SK-N-SH treated with all-trans-retinoic acid at 6 μM for 48 hours (cell line): Measurements from ENCODE around the gene C11orf21.

Experiments
- ATAC-seq: fragments of 200-7000 bp; cut with Tn5 transposase; 3 replicates; pipeline ENCODE4 v1.9.1; 2020; ENCODE audit warnings: mild to moderate bottlenecking, moderate library complexity
- BACH2 ChIP-seq: fragments of 250-450 bp; sonication (Bioruptor Pico); IDR thresholded peaks from 2 replicates; pipeline ENCODE4 v1.9.0; 2021; ENCODE audit warnings: mild to moderate bottlenecking, borderline replicate concordance
- CREB5 ChIP-seq: fragments of 250-450 bp; sonication (Bioruptor Pico); IDR thresholded peaks from 2 replicates; pipeline ENCODE4 v1.5.1; 2020; ENCODE audit warnings: low read depth, mild to moderate bottlenecking, moderate library complexity
- CSDC2 ChIP-seq: fragments of 250-450 bp; sonication (Bioruptor Pico); IDR thresholded peaks from 2 replicates; pipeline ENCODE4 v1.5.0; 2020; ENCODE audit warnings: mild to moderate bottlenecking, moderate library complexity
- CSRNP3 ChIP-seq: fragments of 250-450 bp; sonication (Bioruptor Pico); IDR thresholded peaks from 2 replicates; pipeline ENCODE4 v1.5.1; 2021; ENCODE audit warnings: mild to moderate bottlenecking, moderate library complexity
- ESRRG ChIP-seq: fragments of 250-450 bp; sonication (Bioruptor Pico); IDR thresholded peaks from 2 replicates; pipeline ENCODE4 v1.6.1; 2021; ENCODE audit warnings: mild to moderate bottlenecking
- GLIS3 ChIP-seq: fragments of 250-450 bp; sonication (Bioruptor Pico); IDR thresholded peaks from 2 replicates; pipeline ENCODE4 v1.5.0; 2020; ENCODE audit warnings: mild to moderate bottlenecking, moderate library complexity
- ISL1 ChIP-seq: fragments of 250-450 bp; sonication (Bioruptor Pico); IDR thresholded peaks from 2 replicates; pipeline ENCODE4 v2.1.2; 2022; ENCODE audit warnings: mild to moderate bottlenecking, moderate library complexity
- OSR1 ChIP-seq: fragments of 250-450 bp; sonication (Bioruptor Pico); IDR thresholded peaks from 2 replicates; pipeline ENCODE4 v1.8.0; 2022; ENCODE audit warnings: moderate library complexity, mild to moderate bottlenecking, inconsistent platforms
- POU6F1 ChIP-seq: fragments of 250-450 bp; sonication (Bioruptor Pico); IDR thresholded peaks from 2 replicates; pipeline ENCODE4 v1.8.0; 2021; ENCODE audit warnings: low read depth, mild to moderate bottlenecking, moderate library complexity, borderline replicate concordance
- PPARA ChIP-seq: fragments of 250-450 bp; sonication (Bioruptor Pico); IDR thresholded peaks from 2 replicates; pipeline ENCODE4 v1.5.0; 2020; ENCODE audit warnings: mild to moderate bottlenecking, borderline replicate concordance
- RARB ChIP-seq: fragments of 250-450 bp; sonication (Bioruptor Pico); IDR thresholded peaks from 2 replicates; pipeline ENCODE4 v1.8.0; 2021; ENCODE audit warnings: mild to moderate bottlenecking, moderate library complexity
- SNAI2 ChIP-seq: fragments of 250-450 bp; sonication (Bioruptor Pico); IDR thresholded peaks from 2 replicates; pipeline ENCODE4 v1.5.0; 2020; ENCODE audit warnings: mild to moderate bottlenecking, moderate library complexity
- TCF4 ChIP-seq: fragments of 250-450 bp; sonication (Bioruptor Pico); IDR thresholded peaks from 2 replicates; pipeline ENCODE4 v1.8.0; 2021; ENCODE audit warnings: mild to moderate bottlenecking, moderate library complexity, borderline replicate concordance
- TOX ChIP-seq: fragments of 250-450 bp; sonication (Bioruptor Pico); IDR thresholded peaks from 2 replicates; pipeline ENCODE4 v1.8.0; 2021; ENCODE audit warnings: mild to moderate bottlenecking, moderate library complexity, borderline replicate concordance
- TSHZ2 ChIP-seq: fragments of 250-450 bp; sonication (Bioruptor Pico); IDR thresholded peaks from 2 replicates; pipeline ENCODE4 v1.5.0; 2020; ENCODE audit warnings: mild to moderate bottlenecking, moderate library complexity
- ZC3H10 ChIP-seq: fragments of 250-450 bp; sonication (Bioruptor Pico); IDR thresholded peaks from 2 replicates; pipeline ENCODE4 v1.5.1; 2021; ENCODE audit warnings: mild to moderate bottlenecking, moderate library complexity
- ZFP3 ChIP-seq: fragments of 250-450 bp; sonication (Bioruptor Pico); IDR thresholded peaks from 2 replicates; pipeline ENCODE4 v1.5.0; 2020; ENCODE audit warnings: mild to moderate bottlenecking, moderate library complexity
- ZFP30 ChIP-seq: fragments of 450-650 bp; formaldehyde crosslinking; IDR thresholded peaks from 2 replicates; pipeline ENCODE4 v1.5.0; 2022; ENCODE audit warnings: mild to moderate bottlenecking, moderate library complexity
- ZNF565 ChIP-seq: fragments of 450-650 bp; formaldehyde crosslinking; conservative IDR thresholded peaks from 2 replicates; pipeline ENCODE4 v1.5.0; 2020; ENCODE audit warnings: low read depth, mild to moderate bottlenecking, moderate library complexity
- ZNF70 ChIP-seq: fragments of 450-650 bp; formaldehyde crosslinking; IDR thresholded peaks from 2 replicates; pipeline ENCODE4 v1.5.0; 2020; ENCODE audit warnings: mild to moderate bottlenecking, moderate library complexity
- ZNF8 ChIP-seq: fragments of 450-650 bp; formaldehyde crosslinking; IDR thresholded peaks from 2 replicates; pipeline ENCODE4 v1.5.0; 2020; ENCODE audit warnings: mild to moderate bottlenecking, moderate library complexity

The C11orf21 gene

GRCh38 chr11:2271327-2272227 is 30.1 kb downstream of the C11orf21 start:
- TF ChIP-seq GLIS3 = no peak
- no peak for TF ChIP-seq ZNF8 (CRISPR knock-in tag)
- no peak for TF ChIP-seq TOX (CRISPR knock-in tag)
- no peak for TF ChIP-seq CSRNP3
- TF ChIP-seq RARB = no peak
- no peak for TF ChIP-seq ISL1 (CRISPR knock-in tag)
- TF ChIP-seq OSR1 (CRISPR knock-in tag) = no peak
- TF ChIP-seq ZFP3 (CRISPR knock-in tag) = no peak
- no peak for TF ChIP-seq TCF4 (CRISPR knock-in tag)
- ATAC-seq = no peak

GRCh38 chr11:2271077-2271326 is 30.7 kb downstream of the C11orf21 start:
- ATAC-seq = no peak
- no peak for TF ChIP-seq RARB
- TF ChIP-seq ZNF8 (CRISPR knock-in tag) = no peak
- no peak for TF ChIP-seq CREB5 (CRISPR knock-in tag)
- TF ChIP-seq TOX (CRISPR knock-in tag) = no peak
- no peak for TF ChIP-seq CSRNP3
- TF ChIP-seq BACH2 (CRISPR knock-in tag) = no peak
- TF ChIP-seq CSDC2 (CRISPR knock-in tag) = no peak
- no peak for TF ChIP-seq ZNF70 (CRISPR knock-in tag)
- TF ChIP-seq PPARA (CRISPR knock-in tag) = no peak
- TF ChIP-seq ZC3H10 (CRISPR knock-in tag) = no peak
- no peak for TF ChIP-seq ZFP3 (CRISPR knock-in tag)
- no peak for TF ChIP-seq POU6F1
- no peak for TF ChIP-seq TSHZ2 (CRISPR knock-in tag)

- TF ChIP-seq RARB = no peak
- no peak for TF ChIP-seq ESRRG (CRISPR knock-in tag)
- no peak for TF ChIP-seq ISL1 (CRISPR knock-in tag)
- no peak for TF ChIP-seq ZNF565 (CRISPR knock-in tag)
- TF ChIP-seq ZNF70 (CRISPR knock-in tag) = no peak
- TF ChIP-seq TOX (CRISPR knock-in tag) = no peak
- no peak for TF ChIP-seq SNAI2 (CRISPR knock-in tag)
- no peak for TF ChIP-seq CSDC2 (CRISPR knock-in tag)
- TF ChIP-seq GLIS3 = no peak
- no peak for TF ChIP-seq PPARA (CRISPR knock-in tag)
- no peak for TF ChIP-seq ZFP30 (CRISPR knock-in tag)
- no peak for TF ChIP-seq TCF4 (CRISPR knock-in tag)
- no peak; the same call in 2 of the 3 replicates for ATAC-seq
Observed at GRCh38 chr11:2270322-2271076, 31.2 kb downstream of the C11orf21 start, which contains the start of gene ASCL2. ASCL2 (minus strand) TSS chr11:2270588; CDS start chr11:2270332, 256 bp downstream.
